Cardiac muscle cell (in vitro differentiated cells and primary cell): ENCODE results near the gene AK5. TPM values are rescaled to one million over a fixed set of nuclear protein-coding genes. Genes with fewer than 3 reads are reported as not detected.

Experiments used
- DNase-seq, 2 donors: peaks; one replicate each; pipeline versions ENCODE4 v3.0.0 to v3.0.0-alpha.2; 2010 to 2017; ENCODE audit warnings: low read depth in 1 of 2, low spot score in 1 of 2
- H3K27ac ChIP-seq: fragments of 200-600 bp; sonication (generic); 2 replicates; pipeline ENCODE4 v1.5.1; 2016
- H3K27me3 ChIP-seq: fragments of 200-600 bp; sonication (generic); 2 replicates; pipeline ENCODE4 v1.6.0; 2016; ENCODE audit warnings: control low read depth
- H3K36me3 ChIP-seq: fragments of 200-600 bp; sonication (generic); 2 replicates; pipeline ENCODE4 v1.5.1; 2016; ENCODE audit warnings: control low read depth
- H3K4me1 ChIP-seq: fragments of 200-600 bp; sonication (generic); 2 replicates; pipeline ENCODE4 v1.8.1; 2017; ENCODE audit warnings: low read depth, mild to moderate bottlenecking, mixed run types
- H3K4me3 ChIP-seq: fragments of 200-600 bp; sonication (generic); 2 replicates; pipeline ENCODE4 v1.5.1; 2016; ENCODE audit warnings: mild to moderate bottlenecking
- H3K9me3 ChIP-seq: fragments of 200-600 bp; sonication (generic); 2 replicates; pipeline ENCODE4 v1.5.1; 2017; ENCODE audit warnings: low read depth, mild to moderate bottlenecking, control low read depth
- polyA plus RNA-seq: library from polyadenylated mRNA; unstranded; fragments of >200 nt; fragmentation: Nextera tagmentation; extraction: Ambion mirVana; gene quantifications from 2 replicates; pipeline ENCODE4 v1.2.1, GENCODE V29; 2016
- total RNA-seq: library from RNA; depleted of rRNA; stranded (reverse); fragments of >200 nt; gene quantifications from 2 replicates; pipeline ENCODE4 v1.2.3, GENCODE V29; 2016
- TF ChIP-seq, protein P1 (sequence below): IDR thresholded peaks from 2 replicates; pipeline ENCODE4 v1.5.1; 2012; ENCODE audit warnings: low read depth, mild to moderate bottlenecking, low read length

AK5 gene
- total and polyA plus RNA-seq, 2 experiments from 2014 or later: 0.69 to 0.97 TPM

DNA sequence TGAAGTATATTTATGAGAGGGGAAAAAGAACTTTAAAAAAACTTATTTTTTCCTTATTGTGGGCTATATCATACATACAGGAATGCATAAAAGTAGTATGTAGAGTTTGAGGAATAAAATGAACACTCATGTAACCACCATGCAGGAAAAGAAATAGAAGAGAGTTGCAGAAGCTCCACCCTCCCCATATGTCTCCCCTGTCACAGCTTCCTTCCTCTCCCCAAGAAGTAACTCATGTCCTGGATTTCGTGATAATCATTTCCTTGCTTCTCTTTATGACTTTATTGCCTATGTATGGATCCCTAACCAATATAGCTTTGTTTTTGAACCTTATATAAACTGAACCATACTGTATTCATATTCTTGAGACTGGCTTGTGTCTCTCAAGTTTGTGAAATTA, 274.2 kb downstream of the AK5 start:
- Histone ChIP-seq H3K4me1 (no peaks in the 10 kb centered on the region), H3K4me3 (no peak overlapping the region), H3K9me3 (no peaks in the 10 kb centered on the region), H3K36me3 (no peaks in the 10 kb centered on the region), H3K27me3 (no peaks in the 10 kb centered on the region), H3K27ac (no peak overlapping the region)
- TF ChIP-seq, protein P1, sequence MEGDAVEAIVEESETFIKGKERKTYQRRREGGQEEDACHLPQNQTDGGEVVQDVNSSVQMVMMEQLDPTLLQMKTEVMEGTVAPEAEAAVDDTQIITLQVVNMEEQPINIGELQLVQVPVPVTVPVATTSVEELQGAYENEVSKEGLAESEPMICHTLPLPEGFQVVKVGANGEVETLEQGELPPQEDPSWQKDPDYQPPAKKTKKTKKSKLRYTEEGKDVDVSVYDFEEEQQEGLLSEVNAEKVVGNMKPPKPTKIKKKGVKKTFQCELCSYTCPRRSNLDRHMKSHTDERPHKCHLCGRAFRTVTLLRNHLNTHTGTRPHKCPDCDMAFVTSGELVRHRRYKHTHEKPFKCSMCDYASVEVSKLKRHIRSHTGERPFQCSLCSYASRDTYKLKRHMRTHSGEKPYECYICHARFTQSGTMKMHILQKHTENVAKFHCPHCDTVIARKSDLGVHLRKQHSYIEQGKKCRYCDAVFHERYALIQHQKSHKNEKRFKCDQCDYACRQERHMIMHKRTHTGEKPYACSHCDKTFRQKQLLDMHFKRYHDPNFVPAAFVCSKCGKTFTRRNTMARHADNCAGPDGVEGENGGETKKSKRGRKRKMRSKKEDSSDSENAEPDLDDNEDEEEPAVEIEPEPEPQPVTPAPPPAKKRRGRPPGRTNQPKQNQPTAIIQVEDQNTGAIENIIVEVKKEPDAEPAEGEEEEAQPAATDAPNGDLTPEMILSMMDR: no peak
- DNase-seq: no peak

DNA sequence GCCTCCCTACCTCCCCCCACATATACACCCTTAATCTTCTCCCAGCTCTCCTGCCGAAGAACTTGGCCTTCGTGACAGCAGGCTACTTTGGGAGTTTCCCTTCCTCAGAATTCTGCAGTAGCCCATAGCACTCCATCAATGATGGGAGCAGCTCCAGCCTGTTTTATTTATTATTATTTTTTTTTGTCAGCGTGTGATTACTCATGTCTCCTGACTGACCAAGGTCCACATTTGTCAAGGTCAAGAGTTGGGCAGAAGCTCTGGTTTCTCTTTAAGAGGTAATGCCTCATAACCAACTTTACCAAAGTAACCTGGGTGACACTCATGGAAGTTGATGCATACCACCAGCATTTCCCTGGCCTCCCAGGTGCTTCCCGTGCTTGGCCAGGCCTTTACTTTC, 275.2 kb downstream of the AK5 start:
- Histone ChIP-seq H3K4me1 (no peaks in the 10 kb centered on the region), H3K9me3 (no peaks in the 10 kb centered on the region), H3K36me3 (no peaks in the 10 kb centered on the region), H3K27ac (no peak overlapping the region), H3K27me3 (no peaks in the 10 kb centered on the region), H3K4me3 (no peak overlapping the region)
- TF ChIP-seq, protein P1: no peak
- no peak for DNase-seq

DNA sequence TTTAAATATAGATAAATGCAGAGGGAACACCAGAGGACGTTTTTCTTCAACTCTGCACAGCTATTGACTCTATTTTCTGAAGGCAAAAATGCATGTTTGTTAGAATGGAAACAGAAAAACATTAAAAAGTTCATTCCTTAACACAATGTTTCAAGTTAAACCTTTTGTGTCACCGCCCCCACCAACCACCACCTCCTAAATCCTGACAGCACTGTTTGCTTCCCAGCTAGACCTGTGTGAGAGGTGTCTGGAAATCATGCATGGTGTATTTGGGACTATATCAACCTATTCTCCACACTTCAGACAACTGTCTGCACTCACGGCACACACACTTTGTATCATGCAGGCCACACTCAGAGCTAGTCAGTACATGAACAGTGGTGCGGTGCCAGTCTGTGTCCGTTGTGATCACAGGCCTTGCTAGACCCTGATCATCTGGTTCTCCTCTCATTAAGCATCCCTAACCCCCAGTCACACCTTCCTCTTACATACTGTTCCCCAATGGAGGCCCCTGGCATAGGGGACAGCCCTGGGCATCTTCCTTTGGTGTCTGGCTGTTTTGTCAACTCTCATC, 276.9 kb downstream of the AK5 start:
- H3K9me3 ChIP-seq: no peaks in the 10 kb centered on the region
- TF ChIP-seq, protein P1: no peak

DNA sequence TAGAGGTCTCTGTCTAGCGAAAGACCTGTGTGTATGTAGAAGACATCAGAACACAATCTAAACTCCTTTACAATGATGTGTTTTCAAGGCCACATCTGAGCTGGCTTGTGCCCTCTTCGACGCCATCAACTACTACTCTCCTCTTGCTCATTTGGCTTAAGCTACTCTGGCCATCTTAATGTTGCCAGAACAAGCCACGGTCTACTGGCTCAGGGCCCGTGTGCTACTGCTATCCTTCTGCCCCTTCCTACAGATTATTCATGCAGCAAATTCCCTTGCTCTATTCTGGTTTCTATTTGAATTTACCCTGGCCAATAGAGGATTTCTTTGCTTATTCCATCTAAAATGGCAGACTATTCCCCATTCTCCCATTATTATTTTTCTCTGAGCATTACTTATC, 278.9 kb downstream of the AK5 start:
- TF ChIP-seq, protein P1: no peak
- Histone ChIP-seq H3K4me1 (no peaks in the 10 kb centered on the region), H3K27ac (no peak overlapping the region), H3K36me3 (peaks cover 22% of the 10 kb centered on the region), H3K4me3 (no peak overlapping the region), H3K27me3 (no peaks in the 10 kb centered on the region), H3K9me3 (no peaks in the 10 kb centered on the region)
- peak in 1 of 2 donors; percentile 19 for DNase-seq

More for the DNA sequence above, 276.9 kb downstream of the AK5 start:
- H3K4me1 ChIP-seq: no peaks in the 10 kb centered on the region
- H3K36me3 ChIP-seq: peaks cover 3% of the 10 kb centered on the region
- no peak overlapping the region for H3K27ac ChIP-seq
- H3K27me3 ChIP-seq: no peaks in the 10 kb centered on the region
- H3K4me3 ChIP-seq: no peak overlapping the region
- no peak for DNase-seq

DNA sequence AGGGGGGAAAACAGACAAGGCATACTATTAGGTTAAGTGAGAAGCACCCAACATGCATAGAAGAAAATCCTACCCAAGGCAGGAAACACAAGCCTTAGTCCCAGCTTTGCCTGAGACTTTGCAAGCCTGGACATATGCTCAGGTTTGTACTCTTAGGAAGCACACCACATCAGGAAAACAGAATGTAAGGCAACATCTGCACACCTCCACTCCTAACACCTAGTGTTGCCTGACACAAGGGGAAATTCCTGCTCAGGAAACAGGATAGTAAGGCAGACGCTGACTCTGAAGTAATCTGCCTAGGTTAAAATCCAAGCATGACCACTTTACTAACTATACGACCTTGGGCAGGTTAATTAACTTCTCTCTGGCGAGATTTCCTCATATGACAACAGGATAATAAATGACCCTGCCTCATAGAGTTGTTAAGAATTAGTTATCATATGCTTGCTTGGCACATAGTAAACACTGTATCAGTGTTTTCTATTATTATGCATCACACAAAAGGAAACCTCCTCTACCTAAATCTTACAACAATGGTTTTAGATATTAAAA, 280.9 kb downstream of the AK5 start:
- Histone ChIP-seq H3K4me1 (no peaks in the 10 kb centered on the region), H3K27me3 (no peaks in the 10 kb centered on the region), H3K9me3 (no peaks in the 10 kb centered on the region), H3K4me3 (no peak overlapping the region), H3K36me3 (peaks cover 39% of the 10 kb centered on the region), H3K27ac (no peak overlapping the region)
- DNase-seq: no peak
- TF ChIP-seq, protein P1: no peak
